HCT116 (cell line): ENCODE results near the gene ZAP70. TPM values are rescaled to one million over a fixed set of nuclear protein-coding genes. Genes with fewer than 3 reads are reported as not detected.

Experiments
- ATAC-seq: fragments of 200-7000 bp; cut with Tn5 transposase; 2 replicates; pipeline ENCODE4 v1.9.1; 2020; ENCODE audit warnings: mild to moderate bottlenecking, moderate library complexity
- BruUV-seq: library from RNA; stranded (reverse); fragments of 400-500 nt; replicated peaks from 2 replicates; lab custom pipeline; 2021; lab: Mats Ljungman, UMichigan
- CTCF ChIA-PET: fragments of 300-600 bp; sonication (Branson Sonifier 250); formaldehyde crosslinking; loops from one replicate; lab custom pipeline; 2021; ENCODE audit warnings: antibody characterized with exemption; lab: Charles Lee
- POLR2A ChIA-PET: fragments of 300-600, 350-600 bp; sonication (Branson Sonifier 250); formaldehyde crosslinking; loops from one replicate; lab custom pipeline; 2021; ENCODE audit warnings: antibody characterized with exemption; lab: Charles Lee
- RAD21 ChIA-PET, 2 experiments: fragments of 300-600 bp; sonication (Branson Sonifier 250); formaldehyde crosslinking; loops; one replicate each; lab custom pipeline; 2023; ENCODE audit warnings: low total read pairs in 2 of 2; ENCODE audit not compliant: uncharacterized antibody in 2 of 2, unreplicated experiment in 2 of 2, low non-redundant PET in 1 of 2; lab: Charles Lee
- DNase-seq: peaks from one replicate; pipeline ENCODE4 v3.0.0-alpha.2; 2010; ENCODE audit warnings: low read depth, low spot score
- H2AFZ ChIP-seq: fragments of 200-600 bp; shearing (Covaris generic), sonication (generic); 2 replicates; pipeline ENCODE4 v1.6.1; 2017; ENCODE audit warnings: low read depth, mixed run types, mixed read lengths, antibody characterized with exemption, low read length; ENCODE audit not compliant: poor library complexity, severe bottlenecking
- H3K27ac ChIP-seq: 2 replicates; pipeline ENCODE4 v1.5.1; 2012; ENCODE audit warnings: low read depth, low read length
- H3K27me3 ChIP-seq: fragments of 200-600 bp; sonication (generic); 2 replicates; pipeline ENCODE4 v1.6.1; 2016; ENCODE audit warnings: mixed run types, low read length, mixed read lengths; ENCODE audit not compliant: insufficient read depth
- H3K36me3 ChIP-seq, 2 experiments: fragments of 200-500 bp in 1 of 2; fragments of 200-600 bp in 1 of 2; sonication (Bioruptor generic) in 1 of 2; sonication (generic) in 1 of 2; 2 replicates each; pipeline versions ENCODE4 v1.5.1 to v1.6.1; 2014 to 2016; ENCODE audit warnings: low read length in 2 of 2, inconsistent platforms in 1 of 2, mixed read lengths in 1 of 2, mixed run types in 1 of 2; ENCODE audit not compliant: insufficient read depth in 2 of 2, control insufficient read depth in 1 of 2
- H3K4me1 ChIP-seq, 2 experiments: fragments of 200-600 bp in 1 of 2; sonication (generic) in 1 of 2; 2 replicates each; pipeline versions ENCODE4 v1.5.1 to v1.6.1; 2012 to 2017; ENCODE audit warnings: low read length in 2 of 2, inconsistent platforms in 1 of 2, mild to moderate bottlenecking in 1 of 2, mixed read lengths in 1 of 2, mixed run types in 1 of 2, moderate library complexity in 1 of 2; ENCODE audit not compliant: insufficient read depth in 2 of 2, control insufficient read depth in 1 of 2
- H3K4me2 ChIP-seq: fragments of 200-600 bp; sonication (generic); 2 replicates; pipeline ENCODE4 v1.6.1; 2017; ENCODE audit warnings: mixed run types, low read length, mixed read lengths
- H3K4me3 ChIP-seq, 2 experiments: fragments of 200-600 bp in 1 of 2; sonication (generic) in 1 of 2; replicated peaks in 1 of 2; 2 replicates each; pipeline ENCODE4 v1.5.1; 2011 to 2016; ENCODE audit warnings: low read length in 2 of 2, control low read depth in 1 of 2, low read depth in 1 of 2, mild to moderate bottlenecking in 1 of 2, mixed read lengths in 1 of 2, mixed run types in 1 of 2
- H3K79me2 ChIP-seq: fragments of 200-600 bp; sonication (generic); 2 replicates; pipeline ENCODE4 v1.6.1; 2017; ENCODE audit warnings: mild to moderate bottlenecking, mixed run types, low read length, moderate library complexity, mixed read lengths; ENCODE audit not compliant: insufficient read depth
- H3K9ac ChIP-seq: fragments of 200-600 bp; sonication (generic); 2 replicates; pipeline ENCODE4 v1.6.1; 2016; ENCODE audit warnings: low read length, mixed read lengths
- H3K9me2 ChIP-seq: fragments of 200-600 bp; sonication (generic), shearing (Covaris generic); 2 replicates; pipeline ENCODE4 v1.6.1; 2017; ENCODE audit warnings: mixed run types, mild to moderate bottlenecking, moderate library complexity; ENCODE audit not compliant: insufficient read depth
- H3K9me3 ChIP-seq, 2 experiments: fragments of 200-500 bp in 1 of 2; fragments of 200-600 bp in 1 of 2; sonication (Bioruptor generic) in 1 of 2; sonication (generic) in 1 of 2; 2 replicates each; pipeline ENCODE4 v1.6.1; 2014 to 2017; ENCODE audit warnings: low read length in 2 of 2, mixed read lengths in 2 of 2, inconsistent platforms in 1 of 2, low read depth in 1 of 2, mild to moderate bottlenecking in 1 of 2, mixed run types in 1 of 2, moderate library complexity in 1 of 2; ENCODE audit not compliant: control insufficient read depth in 1 of 2, insufficient read depth in 1 of 2
- H4K20me1 ChIP-seq: fragments of 200-600 bp; sonication (generic), shearing (Covaris generic); 2 replicates; pipeline ENCODE4 v1.6.1; 2017; ENCODE audit warnings: mixed run types, mild to moderate bottlenecking, moderate library complexity; ENCODE audit not compliant: insufficient read depth
- ATF3 ChIP-seq: IDR thresholded peaks from 2 replicates; pipeline ENCODE4 v1.6.1; 2012
- CEBPB ChIP-seq: IDR thresholded peaks from 2 replicates; pipeline ENCODE4 v1.6.1; 2012; ENCODE audit warnings: low read depth
- CTCF ChIP-seq, 3 experiments: fragments of 200-600 bp in 1 of 3; sonication (generic) in 1 of 3; IDR thresholded peaks in 2 of 3; conservative IDR thresholded peaks in 1 of 3; 2 replicates each; pipeline ENCODE4 v1.5.1; 2012 to 2017; ENCODE audit warnings: low read depth in 2 of 3, low read length in 2 of 3, antibody characterized with exemption in 1 of 3, borderline replicate concordance in 1 of 3, control low read depth in 1 of 3, mild to moderate bottlenecking in 1 of 3, mixed read lengths in 1 of 3, mixed run types in 1 of 3, moderate library complexity in 1 of 3; ENCODE audit not compliant: insufficient read depth in 1 of 3
- EGR1 ChIP-seq: IDR thresholded peaks from 2 replicates; pipeline ENCODE4 v1.6.1; 2012; ENCODE audit warnings: low read depth
- EZH2 ChIP-seq: fragments of 200-600 bp; sonication (generic); IDR thresholded peaks from 2 replicates; pipeline ENCODE4 v1.6.1; 2017; ENCODE audit warnings: antibody characterized with exemption, mixed run types
- JUND ChIP-seq: IDR thresholded peaks from 2 replicates; pipeline ENCODE4 v1.6.1; 2012
- MAX ChIP-seq: IDR thresholded peaks from 2 replicates; pipeline ENCODE4 v1.6.1; 2012
- POLR2AphosphoS5 ChIP-seq: IDR thresholded peaks from 2 replicates; pipeline ENCODE4 v1.6.1; 2011; ENCODE audit warnings: mild to moderate bottlenecking, low read depth, low read length, moderate library complexity
- TCF7L2 ChIP-seq: IDR thresholded peaks from 2 replicates; pipeline ENCODE4 v1.7.0; 2011; ENCODE audit warnings: borderline replicate concordance, inconsistent platforms; ENCODE audit not compliant: insufficient read depth, insufficient read length; ENCODE audit errors: extremely low read depth
- YY1 ChIP-seq: IDR thresholded peaks from 2 replicates; pipeline ENCODE4 v1.6.1; 2011; ENCODE audit warnings: low read length, low read depth, moderate library complexity, mild to moderate bottlenecking; ENCODE audit not compliant: insufficient replicate concordance; ENCODE audit errors: extremely low read depth
- ZBTB33 ChIP-seq: IDR thresholded peaks from 2 replicates; pipeline ENCODE4 v1.6.1; 2011; ENCODE audit warnings: mild to moderate bottlenecking, low read length, moderate library complexity; ENCODE audit not compliant: insufficient replicate concordance; ENCODE audit errors: extremely low read depth
- ZFX ChIP-seq: fragments of 450-650 bp; IDR thresholded peaks from 2 replicates; pipeline ENCODE4 v1.6.1; 2017
- ZNF274 ChIP-seq: fragments of 200-500 bp; sonication (Bioruptor generic); IDR thresholded peaks from 2 replicates; pipeline ENCODE4 v1.6.1; 2014; ENCODE audit warnings: mild to moderate bottlenecking, low read depth, low read length, inconsistent platforms
- intact Hi-C: fragments of 100-400 bp; cut with micrococcal nuclease; formaldehyde crosslinking; loops from 2 replicates; pipeline ENCODE4 v1.10.0; 2022
- total RNA-seq: library from RNA; stranded (reverse); gene quantifications from one replicate; pipeline ENCODE4 v1.2.1, GENCODE V29; 2021; ENCODE audit not compliant: unreplicated experiment

Gene ZAP70
- total RNA-seq, 1 experiment from 2014 or later: 0.91 TPM

- CTCF ChIA-PET: no interaction called here
- H3K27me3 ChIP-seq: no peaks in the 10 kb centered on the region
- H2AFZ ChIP-seq: no peak overlapping the region
- no TSS peak for BruUV-seq
- no peaks in the 10 kb centered on the region for H3K36me3 ChIP-seq
- H3K4me1 ChIP-seq: no peaks in the 10 kb centered on the region
- no peak overlapping the region for H3K4me2 ChIP-seq
- H3K27ac ChIP-seq: no peak overlapping the region
- DNase-seq: no peak
- H3K4me3 ChIP-seq: no peak overlapping the region
- ATAC-seq: no peak
- RAD21 ChIA-PET: no interaction called here
- H3K9me2 ChIP-seq: no peaks in the 10 kb centered on the region
- intact Hi-C loops: no loop called here
- no peak overlapping the region for H3K9ac ChIP-seq
- no peaks in the 10 kb centered on the region for H3K79me2 ChIP-seq
- H3K9me3 ChIP-seq: no peaks in the 10 kb centered on the region
- POLR2A ChIA-PET: no interaction called here
- no peaks in the 10 kb centered on the region for H4K20me1 ChIP-seq
- TF ChIP-seq EGR1: no peak
- no peak for TF ChIP-seq YY1
- no peak for TF ChIP-seq ZBTB33
- TF ChIP-seq MAX: no peak
- TF ChIP-seq EZH2: no peak
Observed at GRCh38 chr2:97724073-97724410, 10.7 kb downstream of the ZAP70 start.

GRCh38 chr2:97724501-97724900 is 11.1 kb downstream of the ZAP70 start:
- Histone ChIP-seq H3K9me3 (no peaks in the 10 kb centered on the region), H3K4me2 (no peak overlapping the region), H3K36me3 (no peaks in the 10 kb centered on the region), H3K27me3 (no peaks in the 10 kb centered on the region), H3K9ac (no peak overlapping the region), H3K79me2 (no peaks in the 10 kb centered on the region), H3K9me2 (no peaks in the 10 kb centered on the region), H3K4me3 (no peak overlapping the region), H4K20me1 (no peaks in the 10 kb centered on the region), H3K27ac (no peak overlapping the region), H3K4me1 (no peaks in the 10 kb centered on the region), H2AFZ (no peak overlapping the region)
- POLR2A ChIA-PET: no interaction called here
- RAD21 ChIA-PET: no interaction called here
- no TSS peak for BruUV-seq
- CTCF ChIA-PET: no interaction called here
- ATAC-seq: no peak
- no peak for DNase-seq
- intact Hi-C loops: no loop called here
- no peak for TF ChIP-seq CTCF (IDR thresholded peaks at IDR 0.05 in 2 of 3, conservative IDR thresholded peaks at IDR 0.05 in 1 of 3; ENCODE audit: borderline replicate concordance in 1 of 3, insufficient read depth in 1 of 3, low read depth in 2 of 3, low read length in 2 of 3)
- TF ChIP-seq ATF3: no peak
- no peak for TF ChIP-seq TCF7L2
- no peak for TF ChIP-seq ZFX
- no peak for TF ChIP-seq YY1
- TF ChIP-seq MAX: no peak
- TF ChIP-seq JUND: no peak
- no peak for TF ChIP-seq ZNF274
- no peak for TF ChIP-seq POLR2AphosphoS5
- TF ChIP-seq ZBTB33: no peak
- no peak for TF ChIP-seq CEBPB
